NK-92 treated with Interleukin-12 subunit alpha and Interleukin-12 subunit beta, amount 100 ng/mL, for 24 hours (cell line): ENCODE results near the gene PCDHB5.
"Not testable (repeated sequence)": the region's sequence is repeated elsewhere in the genome, so short reads cannot be mapped to it uniquely, and the experiment has no call there.

Experiments
- DNase-seq: peaks from one replicate; lab custom pipeline; 2025; lab: John Stamatoyannopoulos, UW

Gene PCDHB5

GRCh38 chr5:141152096-141152495 is 17.1 kb downstream of the PCDHB5 start:
- DNase-seq = not testable (repeated sequence)

- DNase-seq = no peak
Measured at GRCh38 chr5:141155540-141156374, 20.8 kb downstream of the PCDHB5 start.

GRCh38 chr5:141157356-141157755 is 22.4 kb downstream of the PCDHB5 start:
- DNase-seq = not testable (repeated sequence)

- not testable (repeated sequence) for DNase-seq
Measured at GRCh38 chr5:141157901-141158300, 22.9 kb downstream of the PCDHB5 start.

- no peak for DNase-seq
Measured at GRCh38 chr5:141172381-141173204, 37.6 kb downstream of the PCDHB5 start, which contains the start of gene PCDHB7. PCDHB7 (plus strand) TSS chr5:141172644; CDS start chr5:141172836, 192 bp downstream.

- DNase-seq = not testable (repeated sequence)
Measured at GRCh38 chr5:141174291-141175104, 39.5 kb downstream of the PCDHB5 start.

- no peak for DNase-seq
Measured at GRCh38 chr5:141175933-141176332, 40.9 kb downstream of the PCDHB5 start.

- not testable (repeated sequence) for DNase-seq
Measured at GRCh38 chr5:141177577-141178191, 42.7 kb downstream of the PCDHB5 start, which contains the start of gene PCDHB8. PCDHB8 (plus strand) TSS chr5:141177790; CDS start chr5:141178035, 245 bp downstream.

- DNase-seq = not testable (repeated sequence)
Measured at GRCh38 chr5:141179371-141179770, 44.4 kb downstream of the PCDHB5 start.

- not testable (repeated sequence) for DNase-seq
Measured at GRCh38 chr5:141179876-141180275, 44.9 kb downstream of the PCDHB5 start.

GRCh38 chr5:141180313-141180712 is 45.3 kb downstream of the PCDHB5 start:
- DNase-seq = no peak

- no peak for DNase-seq
Measured at GRCh38 chr5:141182248-141182647, 47.2 kb downstream of the PCDHB5 start, which contains the start of gene PCDHB16. PCDHB16 (plus strand) TSS chr5:141182387; CDS start chr5:141182560, 173 bp downstream.

GRCh38 chr5:141184117-141184855 is 49.3 kb downstream of the PCDHB5 start:
- not testable (repeated sequence) for DNase-seq

GRCh38 chr5:141186897-141187512 is 52.0 kb downstream of the PCDHB5 start, which contains the start of gene PCDHB9:
PCDHB9 (plus strand) TSS chr5:141187161; CDS start chr5:141187319, 158 bp downstream.
- no peak for DNase-seq
